ENCODE results near the gene ARHGAP19.
"Not testable (repeated sequence)": the region's sequence is repeated elsewhere in the genome, so short reads cannot be mapped to it uniquely, and the experiment has no call there.

The ARHGAP19 gene

GRCh38 chr10:97321032-97321803 is 28.8 kb upstream of the ARHGAP19 start:
- DNase-seq: peak; percentile 71

GRCh38 chr10:97320480-97321031 is 28.1 kb upstream of the ARHGAP19 start:
- DNase-seq: no peak

GRCh38 chr10:97319671-97320479 is 27.4 kb upstream of the ARHGAP19 start:
- DNase-seq: peak; percentile 91

GRCh38 chr10:97318772-97319651 is 26.6 kb upstream of the ARHGAP19 start, which contains the start of gene FRAT1:
FRAT1 (plus strand) TSS chr10:97319271; CDS start chr10:97319454, 183 bp downstream.
- DNase-seq: peak; percentile 93

GRCh38 chr10:97314671-97315070 is 22.2 kb upstream of the ARHGAP19 start:
- DNase-seq: no peak

GRCh38 chr10:97312897-97313296 is 20.5 kb upstream of the ARHGAP19 start:
- peak; percentile 90 for DNase-seq

GRCh38 chr10:97311111-97311626 is 18.7 kb upstream of the ARHGAP19 start:
- no peak for DNase-seq

- no peak for DNase-seq
These were observed 15.7 kb upstream of the ARHGAP19 start for GRCh38 chr10:97307866-97308780.

GRCh38 chr10:97307441-97307840 is 15.0 kb upstream of the ARHGAP19 start:
- DNase-seq: no peak

GRCh38 chr10:97302088-97302791 is 9.8 kb upstream of the ARHGAP19 start:
- no peak for DNase-seq

- no peak for DNase-seq
These were observed 8.5 kb upstream of the ARHGAP19 start for GRCh38 chr10:97300980-97301379.

GRCh38 chr10:97298223-97298571 is 5.8 kb upstream of the ARHGAP19 start:
- no peak for DNase-seq

- DNase-seq: peak; percentile 64
These were observed 5.3 kb upstream of the ARHGAP19 start for GRCh38 chr10:97297556-97298222.

- no peak for DNase-seq
These were observed 393 bp upstream of the ARHGAP19 start for GRCh38 chr10:97292862-97293198.

GRCh38 chr10:97291357-97292096 is 910 bp downstream of the ARHGAP19 start:
- DNase-seq: no peak

GRCh38 chr10:97290576-97291356 is 1.7 kb downstream of the ARHGAP19 start:
- DNase-seq: not testable (repeated sequence)

- not testable (repeated sequence) for DNase-seq
These were observed 2.4 kb downstream of the ARHGAP19 start for GRCh38 chr10:97290076-97290475.

GRCh38 chr10:97280783-97281182 is 11.7 kb downstream of the ARHGAP19 start:
- no peak for DNase-seq

All from hematopoietic multipotent progenitor cell treated with erythropoietin and hydrocortisone succinate and interleukin-3 and kit ligand, for 4 days (in vitro differentiated cells).